ENCODE data around the gene ZC3HAV1.
"Not testable (repeated sequence)": the region's sequence is repeated elsewhere in the genome, so short reads cannot be mapped to it uniquely, and the experiment has no call there.

The ZC3HAV1 gene

DNA sequence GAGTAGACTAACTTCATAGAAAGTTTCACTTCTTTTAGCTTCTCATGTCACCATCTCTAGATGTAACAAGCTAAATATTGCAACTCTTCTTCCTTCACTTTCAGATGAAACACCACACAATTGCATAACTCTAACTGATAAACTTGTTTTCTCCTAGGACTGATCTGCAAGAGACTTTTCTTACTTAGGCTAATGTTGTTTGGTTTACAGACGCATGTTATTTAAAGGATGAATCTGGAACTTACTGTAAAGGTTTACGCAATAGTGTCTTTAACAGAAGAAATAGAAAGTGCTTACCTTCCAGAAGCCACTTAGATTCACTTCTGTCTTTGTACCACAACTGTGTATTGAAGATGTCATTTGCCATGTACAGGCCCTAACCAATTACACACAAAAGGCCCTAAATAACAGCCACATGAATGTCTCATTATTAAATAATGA is 22.1 kb upstream of the ZC3HAV1 start:
- no peak overlapping the region for H3K4me3 ChIP-seq (ENCODE audit: control insufficient read depth, low read depth, low read length)
- TF ChIP-seq, protein P1, sequence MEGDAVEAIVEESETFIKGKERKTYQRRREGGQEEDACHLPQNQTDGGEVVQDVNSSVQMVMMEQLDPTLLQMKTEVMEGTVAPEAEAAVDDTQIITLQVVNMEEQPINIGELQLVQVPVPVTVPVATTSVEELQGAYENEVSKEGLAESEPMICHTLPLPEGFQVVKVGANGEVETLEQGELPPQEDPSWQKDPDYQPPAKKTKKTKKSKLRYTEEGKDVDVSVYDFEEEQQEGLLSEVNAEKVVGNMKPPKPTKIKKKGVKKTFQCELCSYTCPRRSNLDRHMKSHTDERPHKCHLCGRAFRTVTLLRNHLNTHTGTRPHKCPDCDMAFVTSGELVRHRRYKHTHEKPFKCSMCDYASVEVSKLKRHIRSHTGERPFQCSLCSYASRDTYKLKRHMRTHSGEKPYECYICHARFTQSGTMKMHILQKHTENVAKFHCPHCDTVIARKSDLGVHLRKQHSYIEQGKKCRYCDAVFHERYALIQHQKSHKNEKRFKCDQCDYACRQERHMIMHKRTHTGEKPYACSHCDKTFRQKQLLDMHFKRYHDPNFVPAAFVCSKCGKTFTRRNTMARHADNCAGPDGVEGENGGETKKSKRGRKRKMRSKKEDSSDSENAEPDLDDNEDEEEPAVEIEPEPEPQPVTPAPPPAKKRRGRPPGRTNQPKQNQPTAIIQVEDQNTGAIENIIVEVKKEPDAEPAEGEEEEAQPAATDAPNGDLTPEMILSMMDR (IDR thresholded peaks at IDR 0.05; ENCODE audit: control insufficient read depth, insufficient read depth, low read depth, low read length, missing control alignments): no peak
- no peak for DNase-seq (ENCODE audit: low read depth)

DNA sequence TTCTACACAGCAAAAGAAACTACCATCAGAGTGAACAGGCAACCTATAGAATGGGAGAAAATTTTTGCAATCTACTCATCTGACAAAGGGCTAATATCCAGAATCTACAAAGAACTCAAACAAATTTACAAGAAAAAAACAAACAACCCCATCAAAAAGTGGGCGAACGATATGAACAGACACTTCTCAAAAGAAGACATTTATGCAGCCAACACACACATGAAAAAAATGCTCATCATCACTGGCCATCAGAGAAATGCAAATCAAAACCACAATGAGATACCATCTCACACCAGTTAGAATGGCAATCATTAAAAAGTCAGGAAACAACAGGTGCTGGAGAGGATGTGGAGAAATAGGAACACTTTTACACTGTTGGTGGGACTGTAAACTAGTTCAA is 20.3 kb upstream of the ZC3HAV1 start:
- not testable (repeated sequence) for H3K4me3 ChIP-seq (ENCODE audit: control insufficient read depth, low read depth, low read length); DNase-seq (ENCODE audit: low read depth)

DNA sequence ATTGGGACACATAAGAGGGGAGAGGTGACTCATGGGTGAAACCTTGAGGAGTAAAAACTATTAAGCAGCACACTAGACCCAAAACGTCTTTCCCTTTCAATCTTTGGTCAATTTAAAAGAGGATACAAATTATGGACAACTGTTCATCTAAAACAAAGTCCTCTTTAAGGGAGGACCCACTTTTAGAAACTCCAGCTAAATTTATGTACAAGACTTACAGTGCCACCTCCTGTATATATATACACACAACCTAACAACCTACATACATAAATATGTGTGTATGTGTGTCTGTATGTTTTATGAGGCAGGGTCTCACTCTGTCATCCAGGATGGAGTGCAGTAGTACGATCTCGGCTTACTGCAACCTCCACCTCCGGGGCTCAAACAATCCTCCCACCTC is 18.1 kb upstream of the ZC3HAV1 start:
- H3K4me3 ChIP-seq (ENCODE audit: control insufficient read depth, low read depth, low read length): no peak overlapping the region
- TF ChIP-seq, protein P1 (IDR thresholded peaks at IDR 0.05; ENCODE audit: control insufficient read depth, insufficient read depth, low read depth, low read length, missing control alignments): no peak
- no peak for DNase-seq (ENCODE audit: low read depth)

DNA sequence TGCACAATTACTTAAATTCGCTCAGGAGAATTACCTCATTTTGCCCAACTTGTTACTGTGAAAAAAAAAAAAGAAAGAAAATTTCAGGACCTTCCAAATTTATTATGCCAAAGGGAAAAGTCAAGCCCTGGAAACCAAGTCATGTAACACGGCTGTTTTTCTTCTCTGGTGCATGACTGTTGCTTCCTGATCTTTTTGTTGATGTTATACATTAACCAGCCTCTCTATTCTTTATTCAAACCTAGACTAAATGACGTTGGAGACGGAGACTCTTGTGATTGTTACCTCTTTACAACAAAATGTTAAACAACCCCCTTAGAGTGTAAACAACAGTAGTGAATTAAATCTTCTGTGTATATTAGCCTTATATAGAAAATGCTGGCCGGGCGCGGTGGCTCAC is 16.1 kb upstream of the ZC3HAV1 start:
- DNase-seq (ENCODE audit: low read depth): no peak
- TF ChIP-seq, protein P1 (IDR thresholded peaks at IDR 0.05; ENCODE audit: control insufficient read depth, insufficient read depth, low read depth, low read length, missing control alignments): no peak
- no peak overlapping the region for H3K4me3 ChIP-seq (ENCODE audit: control insufficient read depth, low read depth, low read length)

DNA sequence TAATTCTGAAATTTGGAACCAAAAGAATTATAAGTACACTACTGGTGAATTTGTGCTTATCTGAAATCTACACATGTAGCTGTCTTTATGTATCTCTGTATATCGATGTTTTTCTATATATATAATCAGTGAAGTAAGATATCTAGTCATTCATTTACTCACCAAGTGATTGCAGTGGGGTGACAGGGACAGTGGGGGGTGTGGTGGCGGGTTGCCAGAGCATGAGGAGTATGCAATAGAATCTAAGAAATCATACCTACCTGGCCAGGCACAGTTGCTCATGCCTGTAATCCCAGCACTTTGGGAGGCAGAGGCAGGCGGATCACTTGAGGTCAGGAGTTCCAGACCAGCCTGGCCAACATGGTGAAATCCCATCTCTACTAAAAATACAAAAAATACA is 15.5 kb upstream of the ZC3HAV1 start:
- not testable (repeated sequence) for H3K4me3 ChIP-seq (ENCODE audit: control insufficient read depth, low read depth, low read length); DNase-seq (ENCODE audit: low read depth)

DNA sequence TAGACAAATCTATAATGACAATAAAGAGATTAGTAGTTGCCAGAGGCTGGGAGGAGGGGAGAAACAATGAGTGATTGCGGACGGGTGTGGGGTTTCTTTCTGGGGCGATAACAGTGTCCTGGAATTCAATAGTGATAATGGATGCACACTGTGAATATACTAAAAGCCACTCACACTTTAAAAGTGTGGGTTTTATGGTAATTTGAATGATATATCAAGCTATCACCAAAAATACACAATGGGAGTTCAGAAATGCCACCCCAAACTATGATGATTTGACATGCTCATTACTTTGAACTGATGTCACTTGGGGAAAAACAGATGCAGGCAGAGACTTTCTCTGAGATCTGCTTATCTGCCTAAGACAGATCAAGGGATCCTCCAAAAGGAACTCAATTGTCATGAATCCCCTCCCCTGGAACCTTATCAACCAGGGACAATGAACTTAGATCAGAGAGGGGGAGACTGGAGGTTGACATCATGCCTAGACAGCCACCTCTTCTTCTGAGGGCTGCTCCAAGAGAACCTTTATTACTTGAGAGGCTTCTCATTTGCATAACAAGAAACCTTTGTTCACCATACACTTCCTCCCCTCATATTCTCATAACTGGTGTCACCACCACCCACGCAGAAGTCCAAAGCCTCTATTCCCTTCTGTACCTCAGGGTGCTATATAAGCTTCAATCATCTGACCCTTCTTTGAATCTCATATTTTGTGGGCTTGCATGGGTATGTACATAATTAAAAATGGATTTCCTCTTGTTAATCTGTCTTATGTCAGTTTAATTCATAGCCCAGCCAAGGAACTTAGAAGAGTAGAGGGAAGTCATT is 14.8 kb upstream of the ZC3HAV1 start:
- no peak overlapping the region for H3K4me3 ChIP-seq (ENCODE audit: control insufficient read depth, low read depth, low read length)
- TF ChIP-seq, protein P1 (IDR thresholded peaks at IDR 0.05; ENCODE audit: control insufficient read depth, insufficient read depth, low read depth, low read length, missing control alignments): no peak
- no peak for DNase-seq (ENCODE audit: low read depth)

DNA sequence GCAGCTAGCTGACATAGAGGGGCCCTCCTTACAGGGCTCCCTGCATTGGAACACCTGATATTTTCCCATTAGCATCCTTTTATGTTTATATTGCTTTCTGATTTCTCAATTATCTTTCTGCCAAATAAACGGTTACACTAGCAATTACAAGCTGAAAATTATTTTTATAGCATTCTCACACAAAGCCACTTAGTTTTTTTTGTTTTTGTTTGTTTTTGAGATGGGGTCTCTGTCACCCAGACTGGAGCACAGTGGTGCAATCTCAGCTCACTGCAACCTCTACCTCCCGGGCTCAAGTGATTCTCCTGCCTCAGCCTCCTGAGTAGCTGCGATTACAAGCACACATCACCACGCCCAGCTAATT is 9.9 kb upstream of the ZC3HAV1 start:
- TF ChIP-seq, protein P1 (IDR thresholded peaks at IDR 0.05; ENCODE audit: control insufficient read depth, insufficient read depth, low read depth, low read length, missing control alignments): no peak

More for the DNA sequence above, 9.9 kb upstream of the ZC3HAV1 start:
- H3K4me3 ChIP-seq (ENCODE audit: control insufficient read depth, low read depth, low read length): no peak overlapping the region
- DNase-seq (ENCODE audit: low read depth): no peak

All from AG09309 (cell line).